HG03039 (cell line): ENCODE data around the gene TCEA2.
"Not testable (repeated sequence)": the region's sequence is repeated elsewhere in the genome, so short reads cannot be mapped to it uniquely, and the experiment has no call there.

ENCODE experiments used
- ATAC-seq: cut with Tn5 transposase; IDR thresholded peaks from one replicate; pipeline ENCODE4 v1.9.1; 2021; ENCODE audit warnings: mild to moderate bottlenecking, moderate library complexity; ENCODE audit not compliant: unreplicated experiment

TCEA2 gene

DNA sequence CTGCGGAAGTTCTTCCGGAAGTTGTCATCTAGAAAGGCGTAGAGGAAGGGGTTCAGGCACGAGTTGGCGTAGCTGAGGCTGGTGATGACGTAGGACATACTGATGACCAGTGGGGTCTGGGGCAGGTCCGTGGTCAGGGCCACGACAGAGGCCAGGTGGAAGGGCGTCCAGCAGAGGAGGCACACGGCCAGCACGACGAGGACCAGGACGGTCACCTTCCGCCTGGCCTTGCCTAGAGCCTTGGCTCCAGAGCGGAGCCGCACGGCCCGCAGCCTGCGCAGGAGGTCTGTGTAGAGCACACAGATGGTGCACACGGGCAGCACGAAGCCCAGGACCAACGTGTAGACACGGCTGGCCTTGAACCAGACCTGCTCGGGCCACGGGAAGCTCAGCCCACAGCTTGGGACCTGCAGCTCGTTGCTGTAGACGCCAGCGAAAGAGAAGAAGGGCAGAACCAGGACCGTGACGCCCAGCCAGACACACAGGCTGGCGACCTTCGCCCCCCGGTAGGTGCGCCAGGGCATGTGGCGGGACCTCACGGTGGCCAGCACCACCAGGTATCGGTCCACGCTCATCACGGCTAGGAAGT lies 42.9 kb downstream of the TCEA2 start:
- no peak for ATAC-seq

GRCh38 chr20:64106435-64106961 lies 43.5 kb downstream of the TCEA2 start:
- ATAC-seq: no peak

GRCh38 chr20:64106981-64107735 lies 44.2 kb downstream of the TCEA2 start, which contains the start of gene NPBWR2:
Gene NPBWR2 (minus strand): TSS chr20:64107565. CDS start chr20:64106831, 734 bp downstream.
- no peak for ATAC-seq

- ATAC-seq: no peak
Observed at GRCh38 chr20:64107736-64108457, 44.9 kb downstream of the TCEA2 start.

GRCh38 chr20:64108731-64109681 lies 46.0 kb downstream of the TCEA2 start:
- ATAC-seq: no peak

DNA sequence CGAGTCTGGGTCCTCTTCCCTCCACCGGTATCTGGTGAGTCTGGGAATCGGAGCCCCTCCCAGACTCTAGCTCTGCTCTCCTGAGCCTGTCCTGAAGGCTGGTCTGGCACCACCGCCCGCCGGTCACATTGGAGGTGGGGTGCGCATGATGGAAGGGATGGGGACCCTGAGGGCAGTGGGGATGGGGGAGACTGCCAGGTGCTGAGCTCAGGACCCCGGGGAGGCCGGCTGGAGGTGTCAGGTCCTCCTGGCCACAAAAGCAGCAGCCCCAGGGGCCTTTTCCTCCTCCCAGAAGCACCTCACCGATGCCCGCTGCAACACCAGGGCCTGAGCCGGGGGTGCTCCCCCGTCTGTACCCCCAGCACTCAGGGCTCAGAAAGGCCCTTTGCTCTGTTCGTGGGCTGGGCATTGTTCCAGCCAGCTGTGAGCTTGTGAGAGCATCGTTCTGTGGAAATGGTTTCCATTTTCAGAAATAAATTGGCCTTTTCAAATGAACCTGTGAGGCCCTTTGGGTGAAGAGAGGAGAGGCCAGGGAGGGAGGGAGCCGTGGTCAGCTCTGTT lies 46.9 kb downstream of the TCEA2 start:
- no peak for ATAC-seq

- no peak for ATAC-seq
Observed at GRCh38 chr20:64110411-64111068, 47.5 kb downstream of the TCEA2 start.

DNA sequence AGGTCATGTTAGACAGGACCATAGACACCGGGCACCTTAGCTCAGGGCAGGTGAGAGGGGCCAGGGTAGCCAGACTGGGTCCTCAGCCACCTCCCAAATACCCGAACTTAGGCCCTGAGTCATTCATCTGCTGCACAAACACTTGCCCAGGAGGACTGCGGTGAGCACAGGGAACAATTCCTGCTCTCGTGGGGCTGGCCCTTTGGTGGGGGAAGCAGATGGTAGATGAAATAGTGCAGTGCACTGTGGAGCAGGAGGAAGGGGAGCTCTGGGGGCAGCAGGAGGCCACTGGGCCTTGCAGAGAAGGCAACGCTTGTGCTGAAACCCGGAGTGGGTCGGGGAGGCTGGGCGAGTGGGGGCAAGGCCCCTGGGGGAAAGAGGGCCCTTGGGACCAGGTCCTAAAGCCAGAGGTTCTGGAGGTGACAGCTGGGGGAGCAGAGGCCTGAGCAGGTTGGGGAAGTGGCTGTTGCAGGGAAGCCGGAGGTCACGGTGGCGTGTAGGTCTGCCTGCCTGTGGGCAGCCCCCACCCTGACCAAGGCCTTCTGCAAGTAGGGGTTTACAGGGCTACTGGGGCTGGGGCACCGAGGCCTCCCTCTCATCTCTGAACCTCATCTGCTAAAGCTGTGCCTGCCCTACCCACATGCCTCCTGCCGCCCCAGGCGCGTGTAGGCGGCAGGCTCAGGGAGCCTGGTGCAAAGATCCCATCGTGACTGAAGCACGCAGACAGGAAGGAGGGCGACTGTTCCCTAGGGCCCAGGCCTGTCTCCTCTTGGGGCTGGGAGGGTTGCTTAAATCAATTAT lies 49.0 kb downstream of the TCEA2 start:
- no peak for ATAC-seq

DNA sequence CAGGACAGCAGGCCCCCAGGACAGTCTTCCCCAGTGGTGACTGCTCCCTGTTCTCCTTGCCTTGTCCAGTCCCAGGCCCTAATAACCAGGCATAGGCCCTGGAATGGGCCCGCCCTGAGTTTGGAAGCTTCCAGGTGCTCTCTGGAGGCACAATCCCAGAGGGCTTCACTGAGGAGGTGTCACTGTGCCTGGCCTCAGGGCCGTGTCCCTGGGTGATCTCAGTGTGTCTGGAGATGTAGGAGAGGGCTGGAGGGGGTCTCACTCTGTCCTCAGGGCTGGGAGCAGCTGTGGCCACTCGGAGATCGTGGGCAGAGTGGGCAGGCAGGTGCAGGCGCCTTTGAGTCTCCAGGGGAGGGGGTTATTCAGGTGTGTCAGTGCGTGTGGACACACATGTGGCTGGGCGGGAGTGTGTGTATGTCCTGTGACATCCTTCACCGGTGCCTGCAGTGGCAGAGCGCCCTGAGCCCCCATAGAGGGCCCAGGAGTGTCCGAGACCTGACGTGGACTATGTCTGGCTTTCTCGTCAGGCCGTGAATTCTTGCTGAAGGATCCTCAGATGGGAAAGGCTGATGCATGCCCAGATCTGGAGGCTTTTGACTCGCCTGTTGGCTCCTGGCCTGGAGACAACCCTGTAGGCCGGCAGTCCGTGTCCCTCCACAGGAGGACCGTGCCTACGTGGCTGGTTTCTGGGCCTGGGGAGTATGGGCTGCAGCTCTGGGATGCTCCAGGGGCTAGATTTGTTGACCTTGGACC lies 49.9 kb downstream of the TCEA2 start:
- ATAC-seq: no peak

GRCh38 chr20:64113444-64113775 lies 50.4 kb downstream of the TCEA2 start:
- no peak for ATAC-seq

DNA sequence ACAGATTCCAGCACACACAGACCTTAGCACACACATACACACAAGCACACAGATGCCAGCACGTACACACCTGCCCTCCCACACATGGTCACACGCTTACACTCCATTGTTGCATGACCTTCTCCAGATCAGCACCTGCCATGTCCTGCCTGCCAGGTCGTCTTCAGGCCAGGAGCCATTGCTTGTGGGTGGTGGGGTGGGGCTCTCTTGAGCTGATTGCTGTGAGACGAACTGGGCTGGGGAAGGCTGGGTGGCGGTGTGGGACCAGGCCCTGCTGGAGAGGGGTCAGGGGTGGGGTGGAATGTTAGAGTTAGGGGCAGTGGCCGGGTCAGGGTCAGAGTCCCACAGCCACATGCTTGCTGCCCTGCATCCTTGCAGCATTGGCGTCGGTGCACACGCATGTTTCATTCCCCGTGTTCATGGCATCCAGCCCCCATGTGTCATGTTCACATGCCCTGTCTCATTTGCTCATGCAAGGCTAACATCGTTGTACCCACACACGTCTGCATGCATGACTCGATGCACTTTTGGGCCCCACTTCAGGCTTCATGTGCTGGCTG lies 50.9 kb downstream of the TCEA2 start:
- ATAC-seq: no peak

DNA sequence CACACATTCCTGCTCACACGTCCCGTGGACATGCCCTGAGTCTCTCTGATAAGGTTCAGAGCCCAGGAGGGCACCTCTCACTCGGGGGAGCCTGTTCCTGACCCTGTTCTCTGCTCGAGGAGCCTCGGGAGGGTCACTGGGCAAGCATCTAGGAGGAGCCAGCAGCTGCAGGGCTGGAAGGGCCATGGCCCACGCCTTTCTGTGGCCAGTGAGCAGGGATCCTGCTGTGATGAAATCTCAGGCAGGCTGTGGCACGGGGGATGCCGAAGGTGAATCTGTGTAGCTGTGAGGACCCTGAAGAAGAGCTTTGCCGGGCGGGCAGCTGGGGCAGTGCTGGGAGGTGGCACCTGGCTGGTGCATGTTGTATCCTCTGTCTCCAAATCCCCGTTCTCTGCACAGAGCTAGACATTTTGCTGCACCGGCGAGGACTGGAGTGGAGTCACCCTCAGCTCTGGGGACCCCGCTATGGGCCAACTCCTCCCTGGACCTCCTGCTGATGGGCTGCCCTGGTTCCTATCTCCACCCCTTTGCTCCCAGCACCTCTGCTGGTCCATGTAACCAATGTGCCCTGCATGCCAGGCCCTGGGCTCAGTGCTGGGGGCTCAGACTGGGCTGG lies 51.5 kb downstream of the TCEA2 start:
- ATAC-seq: no peak

GRCh38 chr20:64115171-64115911 lies 52.3 kb downstream of the TCEA2 start:
- no peak for ATAC-seq

- ATAC-seq: no peak
Observed at GRCh38 chr20:64116016-64116415, 53.0 kb downstream of the TCEA2 start.

DNA sequence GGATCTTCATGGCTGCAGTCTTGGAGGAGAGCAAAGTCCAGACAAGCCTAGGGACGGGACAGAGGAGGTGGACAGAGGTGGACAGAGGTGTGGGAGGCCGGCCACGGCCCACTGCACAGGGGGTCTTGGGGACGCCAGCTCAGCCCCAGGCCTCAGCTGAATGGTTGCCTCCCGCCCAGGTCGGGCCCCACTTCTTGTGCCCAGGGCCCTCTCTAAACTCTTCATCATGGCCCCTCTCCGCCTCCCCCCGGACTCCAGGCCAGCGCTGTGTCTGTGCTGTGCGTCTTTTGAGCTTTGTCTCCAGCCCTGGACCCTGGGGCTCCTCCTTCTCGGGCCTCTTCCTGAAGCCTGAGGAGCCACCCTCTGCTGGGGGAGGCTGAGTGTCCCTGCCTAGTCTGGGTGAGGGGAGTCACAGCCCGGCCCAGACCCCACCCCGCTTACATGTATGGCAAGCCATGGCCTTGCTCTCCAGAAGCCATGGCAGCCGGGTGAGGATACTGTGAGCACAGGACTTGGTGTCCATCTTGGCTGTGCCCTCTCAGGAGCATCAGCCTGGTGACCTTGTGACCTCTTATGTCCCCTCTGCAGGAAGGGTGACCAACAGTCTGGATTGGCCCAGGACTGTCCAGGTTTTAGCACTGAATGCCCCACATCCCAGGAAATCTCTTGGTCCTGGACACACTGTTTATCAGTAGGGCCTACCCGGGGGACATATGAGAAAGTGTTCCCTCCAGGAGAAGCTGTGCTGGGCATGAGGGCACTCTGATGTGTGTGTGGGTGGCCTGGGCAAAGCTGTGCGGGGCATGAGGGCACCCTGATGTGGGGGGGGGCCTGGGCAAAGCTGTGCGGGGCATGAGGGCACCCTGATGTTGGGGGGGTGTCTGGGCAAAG lies 53.8 kb downstream of the TCEA2 start:
- no peak for ATAC-seq

GRCh38 chr20:64117432-64117777 lies 54.4 kb downstream of the TCEA2 start:
- not testable (repeated sequence) for ATAC-seq
